Muscle of arm (tissue), 12 donors: Measurements from ENCODE around the gene PPIL6. TPM values are rescaled to one million over a fixed set of nuclear protein-coding genes. Genes with fewer than 3 reads are reported as not detected.
A peak's percentile ranks its signal among the peaks of the same experiment; 100 is the strongest.
"Not testable (repeated sequence)": the region's sequence is repeated elsewhere in the genome, so short reads cannot be mapped to it uniquely, and the experiment has no call there.

Source experiments
- DNase-seq: peaks from one replicate; pipeline ENCODE4 v3.0.0-alpha.2; 2013
- polyA plus RNA-seq, 12 donors: library from polyadenylated mRNA; unstranded; fragments of 120-200 nt; gene quantifications; one replicate each; pipeline ENCODE4 v1.2.1, GENCODE V29; 2013; ENCODE audit not compliant: insufficient read length in 12 of 12

Gene PPIL6
- polyA plus RNA-seq, 12 donors = 5.5 to 10.8 (median 6.4) TPM; not detected in 2

- not testable (repeated sequence) for DNase-seq
These were observed 75.9 kb downstream of the PPIL6 start for GRCh38 chr6:109364382-109365078.

DNA sequence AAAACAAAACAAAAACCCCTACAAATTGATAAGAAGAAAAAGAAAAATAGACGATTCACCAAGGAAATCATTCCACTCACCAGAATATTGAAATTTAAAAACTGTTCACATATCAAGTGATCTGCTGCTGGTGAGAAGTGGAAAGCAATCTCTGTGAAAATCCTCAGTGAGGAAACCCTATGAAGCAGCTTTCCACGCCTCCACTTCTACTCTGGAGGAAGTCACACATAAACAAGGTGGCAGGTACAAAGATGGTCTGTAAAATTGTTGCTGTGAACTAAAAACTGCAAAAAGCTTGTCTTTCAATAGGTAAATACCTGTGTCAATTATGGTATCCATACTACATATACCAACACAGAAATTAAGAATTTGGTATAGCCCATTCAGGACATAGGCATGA, 76.7 kb downstream of the PPIL6 start:
- DNase-seq = no peak

- no peak for DNase-seq
These were observed 78.1 kb downstream of the PPIL6 start for GRCh38 chr6:109362102-109362884.

DNA sequence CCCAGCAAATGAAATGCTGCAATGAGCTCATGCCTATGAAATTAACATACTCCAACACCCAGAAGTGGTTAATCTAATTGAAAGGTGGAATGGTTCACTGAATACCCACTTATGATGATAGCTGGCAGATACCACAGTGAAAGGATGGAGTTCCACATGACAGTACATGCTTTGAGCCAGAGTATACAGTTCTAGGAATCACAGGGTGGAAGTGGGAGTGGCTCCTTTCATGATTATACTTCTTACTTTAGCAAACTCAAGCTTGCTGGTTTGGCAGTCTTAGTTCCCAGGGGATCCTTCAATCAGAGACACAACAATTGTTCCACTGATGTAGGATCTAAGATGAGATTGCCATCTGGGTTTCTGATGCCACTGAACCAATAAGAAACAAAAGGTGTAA, 79.6 kb downstream of the PPIL6 start:
- no peak for DNase-seq

DNA sequence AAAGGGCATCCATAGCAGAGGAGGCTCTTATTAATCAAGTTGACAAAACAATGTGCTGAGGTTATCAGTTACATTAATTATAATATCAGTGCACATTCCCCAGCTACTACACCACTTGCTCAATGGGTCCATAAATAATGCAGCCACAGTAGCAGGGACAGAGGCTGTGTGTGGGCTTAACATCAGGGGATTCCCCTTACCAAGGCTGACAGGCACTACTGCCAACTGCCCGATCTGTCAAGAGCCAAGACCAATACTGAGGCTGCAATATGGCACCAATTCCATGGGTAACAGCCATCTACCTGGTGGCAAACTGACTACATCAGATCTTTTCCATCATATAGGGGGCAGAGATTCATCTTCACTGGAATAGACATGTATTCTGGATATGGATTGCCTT, 80.1 kb downstream of the PPIL6 start:
- no peak for DNase-seq

DNA sequence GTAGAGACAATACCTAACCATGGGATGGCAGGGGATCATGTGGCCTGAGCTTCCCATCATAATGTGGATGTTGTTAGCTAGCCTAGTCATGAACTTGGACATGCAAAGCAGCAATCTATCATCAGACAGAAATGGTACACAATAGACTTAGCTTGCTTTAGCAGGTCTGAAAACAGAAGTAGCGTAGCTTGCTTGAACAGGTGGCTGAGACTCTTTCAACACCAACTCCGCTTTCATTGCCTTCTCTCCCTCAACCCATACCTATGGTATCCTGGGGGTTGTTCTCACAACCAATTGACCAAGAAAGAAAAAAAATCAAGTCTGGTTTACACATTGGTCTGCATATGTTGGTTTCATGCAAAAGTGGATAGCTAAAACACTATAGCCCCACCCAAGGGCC, 81.2 kb downstream of the PPIL6 start:
- no peak for DNase-seq

DNA sequence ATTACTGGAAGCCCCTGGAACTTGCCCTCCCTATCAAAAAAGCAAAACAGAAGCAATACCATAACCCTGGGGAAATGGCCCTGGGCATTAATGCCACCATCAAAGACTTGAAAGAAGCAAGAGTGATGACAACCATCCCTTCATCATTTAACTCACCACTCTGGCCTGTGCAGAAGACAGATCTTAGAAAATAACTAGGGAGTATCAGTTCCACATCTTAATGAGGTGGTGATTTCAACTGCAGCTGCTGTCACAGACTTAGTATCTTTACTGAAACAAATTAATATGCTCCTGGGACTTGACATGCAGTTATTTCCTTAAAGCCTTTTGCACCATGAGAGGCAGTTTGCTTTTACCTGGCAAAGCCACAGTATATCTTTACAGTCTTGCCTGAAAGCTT, 82.2 kb downstream of the PPIL6 start:
- no peak for DNase-seq

DNA sequence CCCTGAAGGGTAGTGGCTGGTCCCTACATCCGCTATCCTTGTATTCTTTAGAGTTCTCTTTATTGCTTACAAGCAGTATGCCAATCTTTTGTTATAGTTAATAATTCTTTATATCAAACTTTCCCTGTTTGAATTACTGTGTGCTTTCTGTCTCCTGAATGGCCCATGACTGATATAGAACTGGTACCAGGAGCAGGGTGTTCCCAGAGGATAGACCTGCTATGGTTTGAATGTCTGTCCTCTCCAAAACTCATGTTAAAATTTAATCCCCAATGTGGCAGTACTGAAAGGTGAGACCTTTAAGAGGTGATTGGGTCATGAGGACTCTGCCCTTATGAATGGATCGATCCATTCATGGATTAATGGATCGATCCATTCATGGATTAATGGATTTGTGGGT, 84.2 kb downstream of the PPIL6 start:
- no peak for DNase-seq

DNA sequence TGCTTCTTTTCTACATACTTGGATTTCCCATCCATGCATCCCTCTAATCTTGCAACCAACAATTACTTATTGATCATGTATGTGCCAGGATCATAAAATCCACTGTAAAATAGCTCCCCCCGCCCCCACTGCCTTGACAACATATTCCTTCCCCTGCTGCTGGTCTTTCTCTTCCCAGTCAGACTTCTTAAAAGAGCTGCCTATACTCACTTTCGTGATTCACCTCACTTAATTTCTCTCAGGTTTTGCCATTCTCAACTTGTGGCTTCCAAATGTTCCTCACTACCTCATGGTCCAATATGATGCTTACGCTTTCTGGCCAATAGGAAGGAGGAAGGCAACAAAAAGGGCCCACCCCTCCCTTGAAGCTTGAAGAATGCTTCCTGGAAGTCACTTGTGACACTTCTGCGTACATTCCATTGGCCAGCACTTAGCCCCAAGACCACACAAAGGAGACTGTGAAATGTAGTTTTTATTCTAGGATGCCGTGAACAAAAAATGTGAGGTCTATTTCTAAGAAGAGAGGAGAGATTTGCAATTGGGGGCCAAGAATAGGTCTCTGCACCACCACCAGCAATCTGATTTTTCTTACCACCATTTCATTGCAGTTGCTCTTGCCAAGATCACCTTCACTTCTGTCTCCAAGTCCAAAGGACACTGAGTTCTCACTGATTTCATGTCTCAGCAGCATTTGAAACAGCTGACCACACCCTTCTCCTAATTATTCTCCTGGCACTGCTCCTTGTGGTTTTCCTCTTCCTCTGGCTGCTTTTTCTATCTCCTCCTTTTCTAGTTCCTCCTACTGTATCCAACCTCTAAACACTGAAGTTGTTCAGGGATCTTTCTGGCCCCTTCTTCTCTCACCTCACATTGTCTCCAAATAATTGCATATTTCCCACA, 88.9 kb downstream of the PPIL6 start:
- no peak for DNase-seq

DNA sequence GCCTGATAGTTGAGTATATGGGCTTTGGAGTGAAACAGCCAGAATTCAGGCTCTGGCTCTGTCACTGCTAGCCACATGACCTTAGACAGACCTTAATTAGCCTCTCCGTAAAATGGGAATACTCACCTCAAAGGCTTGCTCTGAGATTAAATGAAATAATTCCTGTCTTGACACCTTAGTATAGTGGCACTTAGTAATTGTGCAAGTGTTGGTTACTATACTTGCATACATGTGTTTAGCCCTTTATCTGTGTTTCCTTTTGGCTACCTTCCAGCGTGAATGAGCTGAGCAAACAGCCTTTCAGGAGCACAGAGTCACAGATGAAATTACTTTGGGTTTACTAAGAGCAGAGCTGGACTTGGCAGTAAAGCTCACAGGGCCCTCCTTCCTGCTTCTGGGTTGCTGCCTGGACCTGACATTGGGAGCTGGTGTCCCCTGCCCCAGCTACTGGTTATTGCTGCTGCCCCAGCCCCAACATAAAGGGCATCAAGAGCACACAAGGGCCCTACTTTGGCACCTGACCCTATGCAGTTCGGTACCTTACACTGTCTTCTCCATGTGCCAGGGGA, 90.9 kb downstream of the PPIL6 start:
- peak; percentile 41 for DNase-seq

DNA sequence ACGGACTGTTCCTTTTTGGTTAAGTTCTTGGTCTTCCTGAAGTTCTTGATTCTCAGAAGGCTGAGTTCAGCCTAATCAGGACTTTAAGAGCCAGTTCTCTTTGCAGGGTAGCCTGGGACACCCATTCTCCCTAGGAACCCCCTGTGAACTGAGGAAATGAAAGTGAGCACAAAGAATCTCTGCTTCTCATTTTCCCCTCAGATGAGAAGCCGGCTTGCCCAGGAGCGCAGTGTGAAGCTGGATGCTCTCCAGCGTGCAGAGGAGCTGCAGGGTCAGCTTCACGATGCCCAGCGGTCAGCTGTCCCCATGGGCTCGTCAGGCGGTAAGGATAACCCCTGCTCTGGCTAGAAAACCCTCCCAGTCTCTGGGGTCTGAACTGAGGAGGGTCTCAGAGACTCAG, 92.2 kb downstream of the PPIL6 start:
- DNase-seq = no peak

GRCh38 chr6:109347779-109348178, 92.6 kb downstream of the PPIL6 start:
- no peak for DNase-seq

GRCh38 chr6:109345986-109346385, 94.4 kb downstream of the PPIL6 start:
- no peak for DNase-seq

DNA sequence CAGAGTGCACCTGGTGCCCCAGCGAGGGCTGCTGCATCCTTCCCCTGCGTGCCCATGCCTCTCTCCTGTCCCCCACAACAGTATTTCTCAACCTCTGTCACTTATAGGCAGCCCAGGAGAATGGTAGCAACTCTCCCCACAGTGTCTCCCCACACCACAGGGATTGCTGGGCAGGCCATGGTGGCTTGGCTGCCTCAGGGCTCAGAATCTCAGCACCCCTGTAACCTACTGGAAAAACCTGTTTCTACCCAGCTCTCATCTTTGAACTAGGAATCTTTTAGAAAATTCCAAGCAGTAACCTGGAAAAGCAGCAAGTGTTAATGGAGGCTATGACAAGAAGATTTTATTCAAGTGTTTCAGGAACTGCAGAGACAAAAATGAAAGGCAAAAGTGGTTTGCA, 96.2 kb downstream of the PPIL6 start:
- no peak for DNase-seq

DNA sequence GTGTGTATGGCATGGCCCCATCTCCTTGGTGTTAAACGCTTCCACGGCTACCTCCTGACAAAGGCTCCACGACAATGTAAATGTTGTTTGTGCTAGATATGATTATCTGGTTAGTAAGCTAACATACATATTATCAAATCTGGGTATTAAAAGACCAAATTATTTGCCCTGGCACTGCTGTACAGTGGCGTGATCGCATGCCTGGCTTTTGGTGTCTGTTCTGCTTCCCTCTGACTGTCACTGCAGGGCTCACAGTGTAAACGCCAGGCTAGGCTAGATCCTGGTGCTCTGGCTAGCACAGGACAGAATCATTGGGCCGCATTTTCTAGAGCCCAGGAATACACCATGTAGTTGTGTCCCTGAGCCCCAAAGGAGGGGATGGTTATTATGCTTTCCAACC, 96.9 kb downstream of the PPIL6 start:
- DNase-seq = no peak

DNA sequence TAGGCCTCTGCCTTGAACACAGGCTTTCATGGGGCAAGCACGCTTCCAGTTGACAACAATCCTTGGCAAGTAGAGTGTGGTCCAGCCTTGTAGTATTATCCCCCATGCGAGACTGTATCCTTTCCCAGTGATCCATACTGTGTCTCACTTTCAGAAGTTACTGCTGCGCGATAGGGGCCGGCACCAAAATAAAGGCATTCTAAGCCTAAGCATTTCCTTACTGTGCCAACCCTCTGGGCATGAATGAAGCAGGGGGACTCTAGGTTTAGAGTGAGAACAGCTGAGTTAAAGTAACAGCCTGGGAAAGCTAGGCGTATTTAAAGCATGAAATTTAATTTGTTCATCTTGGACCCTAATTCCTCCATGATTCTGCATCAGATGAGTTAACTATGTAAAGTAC, 97.5 kb downstream of the PPIL6 start:
- no peak for DNase-seq

- DNase-seq = no peak
These were observed 97.9 kb downstream of the PPIL6 start for GRCh38 chr6:109342506-109342905.

DNA sequence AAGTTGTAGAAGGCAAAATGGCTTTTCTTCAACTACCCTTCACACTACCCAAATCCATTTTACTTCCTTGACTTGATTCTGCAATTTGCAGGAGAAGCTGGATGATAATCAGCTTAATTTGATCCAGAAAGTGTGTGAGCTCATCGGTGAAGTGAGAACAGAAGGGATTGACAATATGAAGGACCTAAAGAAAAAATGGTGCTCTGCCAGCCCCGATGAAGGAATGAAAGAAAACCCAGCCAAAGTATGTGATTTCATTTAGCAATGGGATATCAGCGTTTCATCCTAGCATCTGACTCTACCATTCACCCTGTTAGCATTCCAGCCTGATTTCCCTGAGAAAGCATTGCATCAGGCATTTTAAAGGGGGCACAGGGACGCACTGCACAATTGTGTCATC, 99.6 kb downstream of the PPIL6 start:
- no peak for DNase-seq
